Peyer's patch (tissue), 4 donors: ENCODE results near the gene SCARB1. TPM values are rescaled to one million over a fixed set of nuclear protein-coding genes. Genes with fewer than 3 reads are reported as not detected.

Source experiments
- DNase-seq, 3 donors: peaks; one replicate each; pipeline ENCODE4 v3.0.0-alpha.2; 2017 to 2019
- H3K27ac ChIP-seq, 4 donors: fragments of 200-600 bp; sonication (generic); one replicate each; pipeline ENCODE4 v1.5.1; 2016 to 2019
- H3K27me3 ChIP-seq, 2 donors: fragments of 200-600 bp; sonication (generic); one replicate each; pipeline ENCODE4 v1.5.1; 2019
- H3K36me3 ChIP-seq, 3 donors: fragments of 200-600 bp; sonication (generic); one replicate each; pipeline ENCODE4 v1.5.1; 2016 to 2019
- H3K4me1 ChIP-seq, 4 donors: fragments of 200-600 bp; sonication (generic); one replicate each; pipeline ENCODE4 v1.5.1; 2016 to 2019
- H3K4me3 ChIP-seq, 4 donors: fragments of 200-600 bp; sonication (generic); 1 replicate in 3 of 4; 2 replicates in 1 of 4; pipeline ENCODE4 v1.5.1; 2016 to 2019; ENCODE audit warnings: mild to moderate bottlenecking in 1 of 4
- H3K9me3 ChIP-seq, 4 donors: fragments of 200-600 bp; sonication (generic); one replicate each; pipeline ENCODE4 v1.5.1; 2016 to 2019; ENCODE audit warnings: mild to moderate bottlenecking in 1 of 4
- CTCF ChIP-seq, 6 experiments: fragments of 450-650 bp in 4 of 6; fragments of 200-600 bp in 2 of 6; sonication (generic) in 1 of 6; IDR thresholded peaks; one replicate each; pipeline ENCODE4 v1.5.1; 2017 to 2019; ENCODE audit warnings: antibody characterized with exemption in 6 of 6, mild to moderate bottlenecking in 3 of 6, moderate library complexity in 1 of 6
- POLR2A ChIP-seq, 2 donors: fragments of 450-650 bp; IDR thresholded peaks; one replicate each; pipeline ENCODE4 v1.5.1; 2017; ENCODE audit warnings: antibody characterized with exemption in 2 of 2, mild to moderate bottlenecking in 2 of 2, moderate library complexity in 2 of 2
- total RNA-seq, 4 donors: library from RNA; depleted of rRNA; stranded (reverse); fragments of >200 nt; gene quantifications; one replicate each; pipeline ENCODE4 v1.1.0, GENCODE V29; 2016

Gene SCARB1
- total RNA-seq, 4 donors from 2014 or later: 14.9 to 214 (median 64.6) TPM

- no peak overlapping the region for H3K4me3 ChIP-seq
- no peaks in the 10 kb centered on the region for H3K9me3 ChIP-seq
- TF ChIP-seq POLR2A (IDR thresholded peaks at IDR 0.05): no peak
- TF ChIP-seq CTCF (IDR thresholded peaks at IDR 0.05): no peak
- H3K27me3 ChIP-seq: no peaks in the 10 kb centered on the region
- H3K4me1 ChIP-seq: peaks cover 0 to 21% (median 0%) of the 10 kb centered on the region in 4 donors
- H3K27ac ChIP-seq: no peak overlapping the region
- no peaks in the 10 kb centered on the region for H3K36me3 ChIP-seq
- no peak for DNase-seq
Observed at GRCh38 chr12:124844411-124845397, 19.0 kb downstream of the SCARB1 start.

- Histone ChIP-seq H3K27ac (peak overlapping the region in 2 of 4 donors; percentile 23 to 28), H3K27me3 (no peaks in the 10 kb centered on the region), H3K9me3 (no peaks in the 10 kb centered on the region), H3K4me1 (peaks cover 0 to 32% (median 0%) of the 10 kb centered on the region in 4 donors), H3K36me3 (no peaks in the 10 kb centered on the region), H3K4me3 (no peak overlapping the region)
- DNase-seq: no peak
- TF ChIP-seq CTCF (IDR thresholded peaks at IDR 0.05): no peak
- no peak for TF ChIP-seq POLR2A (IDR thresholded peaks at IDR 0.05)
Observed at GRCh38 chr12:124842800-124843510, 20.7 kb downstream of the SCARB1 start.

GRCh38 chr12:124842073-124842749 lies 21.5 kb downstream of the SCARB1 start:
- H3K27ac ChIP-seq: peak overlapping the region in 2 of 4 donors; percentile 23 to 28
- DNase-seq: no peak
- TF ChIP-seq POLR2A (IDR thresholded peaks at IDR 0.05) (no peak), CTCF (IDR thresholded peaks at IDR 0.05) (no peak)

GRCh38 chr12:124841558-124841945 lies 22.1 kb downstream of the SCARB1 start:
- peak overlapping the region in 1 of 4 donors; percentile 23 for H3K27ac ChIP-seq
- H3K36me3 ChIP-seq: no peaks in the 10 kb centered on the region
- no peak for DNase-seq
- H3K9me3 ChIP-seq: no peaks in the 10 kb centered on the region
- TF ChIP-seq CTCF (IDR thresholded peaks at IDR 0.05): no peak
- TF ChIP-seq POLR2A (IDR thresholded peaks at IDR 0.05): no peak
- peaks cover 0 to 37% (median 0%) of the 10 kb centered on the region in 4 donors for H3K4me1 ChIP-seq
- no peak overlapping the region for H3K4me3 ChIP-seq
- H3K27me3 ChIP-seq: no peaks in the 10 kb centered on the region

More at GRCh38 chr12:124842073-124842749, 21.5 kb downstream of the SCARB1 start:
- Histone ChIP-seq H3K4me1 (peaks cover 0 to 37% (median 0%) of the 10 kb centered on the region in 4 donors), H3K27me3 (no peaks in the 10 kb centered on the region), H3K4me3 (no peak overlapping the region), H3K9me3 (no peaks in the 10 kb centered on the region), H3K36me3 (no peaks in the 10 kb centered on the region)
